Heart left ventricle (tissue), 13 donors: ENCODE data around the gene CLEC18A.
"Not testable (repeated sequence)": the region's sequence is repeated elsewhere in the genome, so short reads cannot be mapped to it uniquely, and the experiment has no call there.

Source experiments
- CTCF ChIP-seq, 12 donors: fragments of 200-600 bp; sonication (generic) in 4 of 12; IDR thresholded peaks; one replicate each; pipeline versions ENCODE4 v1.5.0 to v1.8.0; 2018 to 2022; ENCODE audit warnings: antibody characterized with exemption in 12 of 12, mild to moderate bottlenecking in 5 of 12
- POLR2A ChIP-seq, 2 donors: fragments of 450-650 bp; IDR thresholded peaks; one replicate each; pipeline ENCODE4 v1.6.1; 2017; ENCODE audit warnings: antibody characterized with exemption in 2 of 2, mild to moderate bottlenecking in 2 of 2, moderate library complexity in 2 of 2
- donor health status: ischemic (EF 13 %, LVEDD 7.1; RV severe dilation, severe dysfunction).
- donor health status: DM: no; HTN: yes; CAD: no.
- donor health status: DM: no; HTN: no; CAD: no.
- donor health status: ischemic (EF 25% LVEDD 6.9; RV normal size, moderate dysfunction).
- donor health status: ischemic (EF 25% LVEDD 5.7; RV mildly dilated, moderate dysfunction).
- donor health status: ischemic (EF 35%, LVEDD 5.7; RV mildly dilated, moderate dysfunction).
- donor health status: nonischemic (EF 11% LVEDD 7.7; RV severe dilation, severe dysfunction).
- donor health status: DM: yes; HTN: yes; CAD: no.
- donor health status: PGD.
- donor health status: ischemic (EF 29% LVEDD 5.4; RV normal size, mild dysfunction).
- donor health status: nonischemic (EF 23%, LVEDD 6.1; RV moderate dilation, normal function).

DNA sequence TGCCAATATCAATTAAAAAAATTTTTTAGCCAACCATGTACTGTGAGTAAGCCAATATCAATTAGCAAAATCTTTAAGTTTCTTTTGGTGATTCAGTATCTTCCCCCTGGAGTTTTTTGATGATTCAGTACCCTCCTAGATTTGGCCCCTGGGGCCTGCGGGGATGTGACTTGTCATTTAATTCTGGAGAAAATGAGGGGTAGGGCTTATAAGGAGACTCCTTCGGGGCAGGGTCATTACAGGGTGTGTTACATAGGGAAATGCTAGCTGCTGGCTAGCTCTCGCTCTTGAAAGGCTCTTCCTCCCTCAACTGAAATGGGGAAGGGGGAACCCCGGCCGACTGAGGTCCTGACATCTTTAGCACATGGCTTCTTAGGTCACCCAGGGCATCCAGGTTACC, 16.6 kb downstream of the CLEC18A start:
- not testable (repeated sequence) for TF ChIP-seq CTCF, POLR2A (IDR thresholded peaks at IDR 0.05)
